Muscle of leg (tissue), 11 donors: ENCODE results near the gene EFCAB7. TPM values are rescaled to one million over a fixed set of nuclear protein-coding genes. Genes with fewer than 3 reads are reported as not detected.

ENCODE experiments used
- DNase-seq: peaks from one replicate; pipeline ENCODE4 v3.0.0; 2013
- H3K27ac ChIP-seq: one replicate; pipeline ENCODE4 v1.5.1; 2013; ENCODE audit warnings: mild to moderate bottlenecking, low read length, control low read depth
- H3K27me3 ChIP-seq: one replicate; pipeline ENCODE4 v1.6.1; 2013; ENCODE audit warnings: low read length; ENCODE audit not compliant: control insufficient read depth, insufficient read depth
- H3K36me3 ChIP-seq: one replicate; pipeline ENCODE4 v1.6.1; 2013; ENCODE audit warnings: low read length; ENCODE audit not compliant: control insufficient read depth, insufficient read depth
- H3K4me1 ChIP-seq: one replicate; pipeline ENCODE4 v1.6.1; 2013; ENCODE audit warnings: low read length; ENCODE audit not compliant: control insufficient read depth, insufficient read depth
- H3K4me3 ChIP-seq: one replicate; pipeline ENCODE4 v1.5.1; 2013; ENCODE audit warnings: low read length, control low read depth
- H3K9me3 ChIP-seq: replicated peaks from 2 replicates; pipeline ENCODE4 v1.6.1; 2013; ENCODE audit warnings: low read depth, low read length; ENCODE audit not compliant: control insufficient read depth
- WGBS: methylation state at CpG from one replicate; pipeline ENCODE4 v1.1.5; 2013; ENCODE audit warnings: missing lambda C conversion rate; ENCODE audit not compliant: insufficient coverage; 5-methylcytosine and 5-hydroxymethylcytosine counted together
- polyA plus RNA-seq, 8 donors: library from polyadenylated mRNA; unstranded; fragments of 120-200 nt; gene quantifications; one replicate each; pipeline versions ENCODE4 v1.2.1 to v1.2.3, GENCODE V29; 2013; ENCODE audit warnings: inconsistent platforms in 1 of 8, low replicate concordance in 1 of 8; ENCODE audit not compliant: insufficient read length in 8 of 8, insufficient read depth in 1 of 8
- total RNA-seq: library from RNA; stranded (reverse); fragments of 120-200 nt; gene quantifications from one replicate; pipeline ENCODE4 v1.2.4, GENCODE V29; 2013

EFCAB7 gene
- total and polyA plus RNA-seq, 9 donors, result 7.5 to 12.1 (median 8.8) TPM

DNA sequence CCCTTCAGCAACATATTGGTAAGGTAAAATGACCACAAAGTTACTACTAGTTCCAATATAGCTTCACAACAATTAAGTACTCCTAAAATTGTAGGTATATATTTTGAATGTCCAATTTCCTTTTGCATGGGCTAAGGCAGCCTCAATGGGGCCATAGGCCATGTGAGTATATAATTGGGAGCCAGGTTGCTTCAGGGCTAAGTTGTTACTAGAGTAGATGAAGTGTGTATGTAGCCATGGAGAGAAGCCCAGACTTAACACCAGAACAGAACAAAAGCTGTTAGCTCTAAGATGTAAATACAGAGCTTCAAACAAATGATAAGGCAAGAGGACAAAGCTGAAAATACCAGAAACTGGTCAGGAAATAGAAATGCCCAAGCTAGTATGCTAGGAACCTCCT is 16.5 kb upstream of the EFCAB7 start:
- no peak overlapping the region for H3K4me3 ChIP-seq
- no peaks in the 10 kb centered on the region for H3K27me3 ChIP-seq
- no peak overlapping the region for H3K27ac ChIP-seq
- peaks cover 11% of the 10 kb centered on the region for H3K36me3 ChIP-seq
- no peaks in the 10 kb centered on the region for H3K4me1 ChIP-seq
- no peak for DNase-seq
- H3K9me3 ChIP-seq, result peaks cover 3% of the 10 kb centered on the region

DNA sequence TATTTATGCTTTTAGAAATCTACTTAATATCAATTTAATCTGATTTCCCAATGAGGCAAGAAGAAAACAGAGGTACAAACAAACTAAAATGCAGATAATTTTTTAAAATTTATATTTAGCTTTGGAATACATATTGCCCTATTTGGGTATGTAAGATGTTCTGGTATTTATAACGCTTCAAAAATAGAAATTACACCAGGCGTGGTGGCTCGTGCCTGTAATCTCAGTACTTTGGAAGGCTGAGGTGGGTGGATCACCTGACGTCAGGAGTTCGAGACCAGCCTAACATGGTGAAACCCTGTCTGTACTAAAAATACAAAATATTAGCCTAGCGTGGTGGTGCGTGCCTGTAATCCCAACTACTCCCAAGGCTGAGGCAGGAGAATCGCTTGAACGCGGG is 13.6 kb upstream of the EFCAB7 start:
- Histone ChIP-seq H3K4me3 (no peak overlapping the region), H3K27ac (no peak overlapping the region), H3K27me3 (no peaks in the 10 kb centered on the region), H3K9me3 (peaks cover 3% of the 10 kb centered on the region), H3K36me3 (peaks cover 11% of the 10 kb centered on the region), H3K4me1 (no peaks in the 10 kb centered on the region)
- no peak for DNase-seq
- WGBS, result 97% methylated on average over 4 of the region's 10 CpGs

DNA sequence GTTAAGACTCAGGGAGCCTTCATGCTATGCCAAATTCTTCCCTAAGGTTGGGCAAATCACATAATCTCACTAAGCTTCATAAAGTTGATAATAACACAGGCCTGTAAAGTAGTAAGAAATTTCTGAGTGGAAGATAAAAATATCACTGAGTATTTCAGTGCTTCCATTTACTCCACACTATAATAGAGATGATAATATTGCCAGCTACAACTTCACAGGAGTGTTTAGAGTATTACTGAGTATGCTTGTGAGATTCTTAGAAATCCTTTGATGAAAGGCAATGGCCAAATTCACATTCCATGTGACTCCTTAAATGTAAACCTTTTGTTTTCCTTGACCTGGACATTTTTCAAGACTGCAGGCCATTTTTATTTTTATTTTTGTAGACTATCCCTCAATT is 10.7 kb upstream of the EFCAB7 start:
- Histone ChIP-seq H3K27ac (no peak overlapping the region), H3K4me3 (no peak overlapping the region), H3K27me3 (no peaks in the 10 kb centered on the region), H3K36me3 (no peaks in the 10 kb centered on the region), H3K9me3 (no peaks in the 10 kb centered on the region), H3K4me1 (no peaks in the 10 kb centered on the region)
- DNase-seq, result no peak

DNA sequence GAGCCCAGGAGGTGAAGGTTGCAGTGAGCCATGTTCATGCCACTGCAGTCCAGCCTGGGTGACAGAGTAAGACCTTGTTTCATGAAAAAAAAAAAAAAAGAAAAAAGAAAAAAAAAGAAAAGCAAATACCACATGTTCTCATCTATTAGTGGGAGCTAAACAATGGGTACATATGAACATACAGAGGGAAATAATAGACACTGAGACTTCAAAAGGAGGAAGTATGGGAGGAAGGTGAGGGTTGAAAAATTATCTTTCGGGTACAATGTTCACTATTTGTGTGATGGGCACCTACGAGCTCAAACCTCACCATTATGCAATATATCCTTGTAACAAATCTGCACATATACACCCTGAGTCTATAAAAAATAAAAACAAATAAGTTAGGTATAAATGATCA is 6.7 kb upstream of the EFCAB7 start:
- Histone ChIP-seq H3K27me3 (no peaks in the 10 kb centered on the region), H3K4me3 (no peak overlapping the region), H3K36me3 (no peaks in the 10 kb centered on the region), H3K4me1 (no peaks in the 10 kb centered on the region), H3K27ac (no peak overlapping the region), H3K9me3 (no peaks in the 10 kb centered on the region)
- WGBS, result no CpG with 5 or more reads among the region's 2 CpGs
- no peak for DNase-seq

- no peaks in the 10 kb centered on the region for H3K36me3 ChIP-seq
- DNase-seq, result peak; percentile 42
- 0% methylated on average over 7 of the region's 11 CpGs for WGBS
These were observed 413 bp downstream of the EFCAB7 start for GRCh38 chr1:63523738-63524137.

DNA sequence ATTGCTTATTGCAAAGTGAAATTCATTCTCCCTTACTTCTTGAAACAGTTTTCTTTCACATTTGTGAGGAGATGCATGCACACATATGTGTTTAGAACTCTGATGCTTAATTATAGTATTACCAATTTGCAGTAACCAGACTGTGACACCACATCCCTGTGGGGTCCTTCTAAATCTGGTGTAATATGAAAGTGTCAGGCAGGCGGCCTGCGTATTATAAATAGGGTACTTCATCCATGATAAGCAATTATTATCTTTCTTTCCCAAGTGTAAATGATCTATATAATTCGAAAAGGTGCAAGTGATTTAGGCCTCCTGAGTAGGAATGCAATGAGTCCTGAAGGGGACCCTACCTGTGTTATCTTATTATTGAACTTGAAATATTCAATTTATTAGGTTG is 876 bp downstream of the EFCAB7 start:
- Histone ChIP-seq H3K27ac (peak overlapping the region; percentile 98), H3K9me3 (no peaks in the 10 kb centered on the region), H3K4me3 (peak overlapping the region; percentile 58), H3K4me1 (peaks cover 5% of the 10 kb centered on the region), H3K27me3 (no peaks in the 10 kb centered on the region), H3K36me3 (no peaks in the 10 kb centered on the region)
- WGBS, result no CpG with 5 or more reads among the region's 3 CpGs
- no peak for DNase-seq

More at GRCh38 chr1:63523738-63524137, 413 bp downstream of the EFCAB7 start:
- Histone ChIP-seq H3K27me3 (no peaks in the 10 kb centered on the region), H3K4me3 (peak overlapping the region; percentile 58), H3K9me3 (no peaks in the 10 kb centered on the region), H3K27ac (peak overlapping the region; percentile 98), H3K4me1 (peaks cover 5% of the 10 kb centered on the region)

DNA sequence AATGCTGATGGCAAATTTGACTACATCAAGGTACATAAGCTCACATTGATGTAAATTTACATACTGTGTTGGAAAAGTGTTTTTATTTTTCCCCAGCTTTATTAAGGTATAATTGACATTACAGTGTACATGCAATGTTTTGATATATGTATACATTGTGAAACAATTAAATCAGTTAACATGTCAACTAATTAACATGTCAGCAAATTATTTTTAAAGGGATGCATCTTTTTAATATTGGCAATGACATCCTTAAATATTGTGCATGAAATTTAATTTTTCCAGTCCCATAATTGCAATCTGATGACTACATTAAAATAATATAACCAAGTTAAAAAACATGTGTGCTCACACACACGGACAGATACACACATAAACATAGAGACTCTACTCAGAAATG is 9.4 kb downstream of the EFCAB7 start:
- no peaks in the 10 kb centered on the region for H3K27me3 ChIP-seq
- DNase-seq, result no peak
- H3K36me3 ChIP-seq, result no peaks in the 10 kb centered on the region
- H3K4me1 ChIP-seq, result no peaks in the 10 kb centered on the region
- WGBS, result no CpG with 5 or more reads among the region's 1 CpG
- no peak overlapping the region for H3K27ac ChIP-seq
- H3K9me3 ChIP-seq, result no peaks in the 10 kb centered on the region
- no peak overlapping the region for H3K4me3 ChIP-seq

- no CpG with 5 or more reads among the region's 1 CpG for WGBS
- Histone ChIP-seq H3K36me3 (no peaks in the 10 kb centered on the region), H3K4me1 (no peaks in the 10 kb centered on the region)
These were observed 10.6 kb downstream of the EFCAB7 start for GRCh38 chr1:63533931-63534330.

GRCh38 chr1:63534406-63534805 is 11.1 kb downstream of the EFCAB7 start:
- Histone ChIP-seq H3K4me3 (no peak overlapping the region), H3K27ac (no peak overlapping the region), H3K27me3 (no peaks in the 10 kb centered on the region), H3K36me3 (no peaks in the 10 kb centered on the region), H3K9me3 (no peaks in the 10 kb centered on the region), H3K4me1 (no peaks in the 10 kb centered on the region)
- no peak for DNase-seq

More at GRCh38 chr1:63533931-63534330, 10.6 kb downstream of the EFCAB7 start:
- no peak overlapping the region for H3K4me3 ChIP-seq
- no peaks in the 10 kb centered on the region for H3K9me3 ChIP-seq
- H3K27ac ChIP-seq, result no peak overlapping the region
- DNase-seq, result no peak
- H3K27me3 ChIP-seq, result no peaks in the 10 kb centered on the region

- no peak overlapping the region for H3K4me3 ChIP-seq
- H3K27me3 ChIP-seq, result no peaks in the 10 kb centered on the region
- no peak overlapping the region for H3K27ac ChIP-seq
- no peaks in the 10 kb centered on the region for H3K4me1 ChIP-seq
- no peaks in the 10 kb centered on the region for H3K36me3 ChIP-seq
- no peak for DNase-seq
- H3K9me3 ChIP-seq, result no peaks in the 10 kb centered on the region
- no CpG with 5 or more reads among the region's 2 CpGs for WGBS
These were observed 13.7 kb downstream of the EFCAB7 start for GRCh38 chr1:63537006-63537405.

DNA sequence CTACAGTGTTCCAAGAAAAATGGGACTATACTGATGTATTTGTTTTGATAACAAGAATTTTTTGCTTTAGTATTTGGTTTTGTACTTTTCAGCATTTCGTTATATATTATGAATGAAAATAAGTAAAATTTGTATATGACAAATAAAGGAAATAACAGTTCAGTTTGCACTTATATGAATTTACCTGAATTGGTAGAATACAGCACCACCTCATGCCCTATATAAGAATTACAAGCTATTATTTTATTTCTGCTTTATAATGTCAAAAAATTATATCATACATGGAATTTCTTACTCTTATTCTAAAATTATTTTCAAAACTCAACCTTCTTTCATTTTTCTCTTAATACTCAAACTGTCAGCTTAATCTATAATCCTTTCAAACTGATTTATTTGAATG is 14.6 kb downstream of the EFCAB7 start:
- WGBS, result no CpG with 5 or more reads among the region's 1 CpG
- peak; percentile 5 for DNase-seq

More for the DNA sequence above, 14.6 kb downstream of the EFCAB7 start:
- Histone ChIP-seq H3K27me3 (no peaks in the 10 kb centered on the region), H3K4me1 (no peaks in the 10 kb centered on the region), H3K9me3 (no peaks in the 10 kb centered on the region), H3K27ac (no peak overlapping the region), H3K36me3 (no peaks in the 10 kb centered on the region), H3K4me3 (no peak overlapping the region)
